Panc1 (cell line): ENCODE data around the gene ZNF124. TPM values are rescaled to one million over a fixed set of nuclear protein-coding genes. Genes with fewer than 3 reads are reported as not detected.
"Not testable (repeated sequence)": the region's sequence is repeated elsewhere in the genome, so short reads cannot be mapped to it uniquely, and the experiment has no call there.

Experiments used
- ATAC-seq: fragments of 200-7000 bp; cut with Tn5 transposase; 2 replicates; pipeline ENCODE4 v1.9.1; 2020; ENCODE audit warnings: mild to moderate bottlenecking, moderate library complexity
- BruUV-seq: library from RNA; stranded (reverse); fragments of 400-500 nt; replicated peaks from 2 replicates; lab custom pipeline; 2021; lab: Mats Ljungman, UMichigan
- CTCF ChIA-PET: fragments of 300-600 bp; sonication (Branson Sonifier 250); formaldehyde crosslinking; loops from one replicate; lab custom pipeline; 2022; ENCODE audit warnings: antibody characterized with exemption; lab: Charles Lee
- POLR2A ChIA-PET: fragments of 300-600 bp; sonication (Branson Sonifier 250); formaldehyde crosslinking; loops from one replicate; lab custom pipeline; 2022; ENCODE audit warnings: antibody characterized with exemption; lab: Charles Lee
- DNase-seq: peaks from one replicate; pipeline ENCODE4 v3.0.0-alpha.2; 2010; ENCODE audit warnings: low read depth, low spot score
- H3K27ac ChIP-seq: 2 replicates; pipeline ENCODE4 v1.5.1; 2011; ENCODE audit warnings: mild to moderate bottlenecking, low read length, inconsistent platforms
- H3K27me3 ChIP-seq: fragments of 200-500 bp; sonication (Bioruptor generic); 2 replicates; pipeline ENCODE4 v1.6.0; 2014; ENCODE audit warnings: low read length, inconsistent platforms; ENCODE audit not compliant: control insufficient read depth, insufficient read depth
- H3K36me3 ChIP-seq: fragments of 200-500 bp; sonication (Bioruptor generic); 2 replicates; pipeline ENCODE4 v1.5.1; 2014; ENCODE audit warnings: inconsistent platforms, mild to moderate bottlenecking, low read length, moderate library complexity; ENCODE audit not compliant: control insufficient read depth, insufficient read depth
- H3K4me1 ChIP-seq: 2 replicates; pipeline ENCODE4 v1.5.1; 2011; ENCODE audit warnings: inconsistent platforms, mild to moderate bottlenecking, low read length, moderate library complexity; ENCODE audit not compliant: control insufficient read depth, insufficient read depth
- H3K4me3 ChIP-seq, 2 experiments: 2 replicates each; pipeline ENCODE4 v1.5.1; 2011 to 2012; ENCODE audit warnings: low read depth in 2 of 2, low read length in 2 of 2, mild to moderate bottlenecking in 2 of 2, inconsistent platforms in 1 of 2, moderate library complexity in 1 of 2
- H3K9me3 ChIP-seq: fragments of 200-500 bp; sonication (Bioruptor generic); 2 replicates; pipeline ENCODE4 v1.5.1; 2014; ENCODE audit warnings: low read depth, mild to moderate bottlenecking, inconsistent platforms, low read length, moderate library complexity; ENCODE audit not compliant: control insufficient read depth, insufficient read depth
- CTCF ChIP-seq: fragments of 450-650 bp; IDR thresholded peaks from 2 replicates; pipeline ENCODE4 v1.5.1; 2017; ENCODE audit warnings: mild to moderate bottlenecking
- POLR2AphosphoS5 ChIP-seq: IDR thresholded peaks from 2 replicates; pipeline ENCODE4 v1.6.1; 2012; ENCODE audit warnings: mild to moderate bottlenecking, low read depth, low read length, moderate library complexity
- REST ChIP-seq, 2 experiments: IDR thresholded peaks; 2 replicates each; pipeline ENCODE4 v1.6.1; 2011 to 2012; ENCODE audit warnings: low read depth in 2 of 2, control low read depth in 1 of 2, low read length in 1 of 2, mild to moderate bottlenecking in 1 of 2, moderate library complexity in 1 of 2; ENCODE audit not compliant: insufficient read depth in 1 of 2
- SIN3A ChIP-seq: IDR thresholded peaks from 2 replicates; pipeline ENCODE4 v1.6.1; 2012; ENCODE audit warnings: low read depth, mild to moderate bottlenecking, low read length, moderate library complexity, borderline replicate concordance; ENCODE audit not compliant: insufficient read depth
- TCF7L2 ChIP-seq: IDR thresholded peaks from 2 replicates; pipeline ENCODE4 v1.6.1; 2011; ENCODE audit warnings: mild to moderate bottlenecking, low read depth, low read length, inconsistent platforms
- in situ Hi-C: cut with HindIII; loops from 2 replicates; pipeline ENCODE4 v1.10.0; 2016; ENCODE audit warnings: low sequenced_read_pairs, low pct_unique_long_range_greater_than_20kb
- intact Hi-C: fragments of 100-400 bp; cut with micrococcal nuclease; formaldehyde crosslinking; loops from one replicate; pipeline ENCODE4 v1.10.0; 2022; ENCODE audit not compliant: unreplicated experiment
- total RNA-seq: library from RNA; stranded (reverse); gene quantifications from one replicate; pipeline ENCODE4 v1.2.1, GENCODE V29; 2021; ENCODE audit not compliant: unreplicated experiment

ZNF124 gene
- total RNA-seq, 1 experiment from 2014 or later: 18.6 TPM

- no TSS peak for BruUV-seq
- ATAC-seq (no peak; the same call in 1 of the 2 replicates), DNase-seq (no peak)
- Histone ChIP-seq H3K27ac (no peak overlapping the region), H3K4me3 (no peak overlapping the region), H3K27me3 (no peaks in the 10 kb centered on the region), H3K4me1 (no peaks in the 10 kb centered on the region), H3K36me3 (no peaks in the 10 kb centered on the region), H3K9me3 (peaks cover 78% of the 10 kb centered on the region)
- ChIA-PET POLR2A (interaction anchor here (0.6 kb wide), 1 partner anchor 20 kb away, joined by 6 read pairs; no protein-coding TSS in a partner anchor), CTCF (no interaction called here)
- TF ChIP-seq TCF7L2 (no peak), REST (IDR thresholded peaks at IDR 0.05; ENCODE audit: insufficient read depth in 1 of 2, low read depth in 2 of 2, low read length in 1 of 2) (no peak), CTCF (peak; percentile 30), POLR2AphosphoS5 (no peak), SIN3A (no peak)
- intact Hi-C loops: no loop called here
- in situ Hi-C loops: no loop called here
Observed at GRCh38 chr1:247146671-247147070, 25.1 kb downstream of the ZNF124 start.

- no peak for DNase-seq
- Histone ChIP-seq H3K9me3 (peaks cover 70% of the 10 kb centered on the region), H3K4me3 (no peak overlapping the region), H3K36me3 (no peaks in the 10 kb centered on the region), H3K27me3 (no peaks in the 10 kb centered on the region), H3K27ac (no peak overlapping the region), H3K4me1 (no peaks in the 10 kb centered on the region)
- ChIA-PET POLR2A (no interaction called here), CTCF (no interaction called here)
- in situ Hi-C loops (no loop called here), intact Hi-C loops (no loop called here)
- ATAC-seq: no peak
- BruUV-seq: no TSS peak
- TF ChIP-seq SIN3A (no peak), CTCF (no peak), POLR2AphosphoS5 (no peak), TCF7L2 (no peak), REST (IDR thresholded peaks at IDR 0.05; ENCODE audit: insufficient read depth in 1 of 2, low read depth in 2 of 2, low read length in 1 of 2) (no peak)
Observed at GRCh38 chr1:247145279-247145678, 26.5 kb downstream of the ZNF124 start.

GRCh38 chr1:247139557-247139956 is 32.3 kb downstream of the ZNF124 start:
- in situ Hi-C loops, DNase-seq, CTCF ChIA-PET, ATAC-seq, BruUV-seq, H3K36me3 ChIP-seq, H3K4me1 ChIP-seq, H3K4me3 ChIP-seq, intact Hi-C loops, H3K27ac ChIP-seq, H3K27me3 ChIP-seq: not testable (repeated sequence)
- POLR2A ChIA-PET: interaction anchor here (0.7 kb wide), 1 partner anchor 53 kb away, joined by 3 read pairs; no protein-coding TSS in a partner anchor
- H3K9me3 ChIP-seq: peaks cover 38% of the 10 kb centered on the region; the same call in 1 of the 2 replicates
